ENCODE data around the gene ACBD3. TPM values are rescaled to one million over a fixed set of nuclear protein-coding genes. Genes with fewer than 3 reads are reported as not detected.

Gene ACBD3
- total RNA-seq, 1 donor = 95.4 TPM

- H3K4me3 ChIP-seq (ENCODE audit: low read depth, low read length) = no peak overlapping the region
- TF ChIP-seq CTCF (IDR thresholded peaks at IDR 0.05; ENCODE audit: insufficient read depth, low read depth, low read length) = no peak
- no peak for DNase-seq (ENCODE audit: low read depth)
These were observed 38.4 kb downstream of the ACBD3 start for GRCh38 chr1:226148121-226148648.

DNA sequence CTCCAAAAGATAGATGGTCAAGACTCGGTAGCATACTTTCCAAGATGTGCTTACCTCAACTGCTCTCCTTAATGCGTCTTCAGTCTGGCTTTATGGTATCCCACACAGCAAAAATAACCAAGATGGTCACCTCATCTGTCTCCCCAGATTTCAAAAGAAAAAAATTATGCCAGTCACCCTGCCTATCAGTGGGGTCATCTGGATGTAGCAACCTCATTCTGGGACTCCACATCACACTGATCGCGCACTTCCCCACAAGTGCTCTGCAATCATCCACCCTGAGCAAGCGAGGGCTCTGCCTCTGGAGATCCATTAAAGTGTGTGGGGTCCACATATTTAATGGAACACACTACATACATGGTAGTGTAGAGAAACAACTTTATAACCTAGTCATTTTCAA, 42.5 kb downstream of the ACBD3 start:
- H3K4me3 ChIP-seq (ENCODE audit: low read depth, low read length) = no peak overlapping the region
- TF ChIP-seq CTCF (IDR thresholded peaks at IDR 0.05; ENCODE audit: insufficient read depth, low read depth, low read length) = no peak
- no peak for DNase-seq (ENCODE audit: low read depth)

DNA sequence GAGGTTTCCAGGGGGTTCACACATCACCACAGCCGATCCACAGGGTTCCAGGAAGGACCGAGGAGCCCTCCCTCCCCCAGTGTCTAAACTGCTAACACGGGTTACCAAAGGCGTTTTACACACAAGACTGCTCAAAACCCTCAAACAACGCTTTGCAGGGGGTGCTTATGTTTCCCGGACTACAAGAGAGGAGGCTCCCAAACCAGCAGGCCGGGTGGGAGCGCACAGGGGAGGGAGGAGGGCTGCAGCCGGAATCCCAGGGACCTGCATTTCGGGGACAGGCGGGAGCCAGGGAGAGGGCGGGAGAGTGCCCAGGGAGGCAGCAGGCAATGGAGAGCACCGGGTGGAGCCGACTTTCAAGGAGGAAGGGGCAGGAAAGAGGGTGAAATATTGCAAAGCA, 50.8 kb downstream of the ACBD3 start:
- DNase-seq (ENCODE audit: low read depth) = no peak
- no peak for TF ChIP-seq CTCF (IDR thresholded peaks at IDR 0.05; ENCODE audit: insufficient read depth, low read depth, low read length)
- H3K4me3 ChIP-seq (ENCODE audit: low read depth, low read length) = no peak overlapping the region

DNA sequence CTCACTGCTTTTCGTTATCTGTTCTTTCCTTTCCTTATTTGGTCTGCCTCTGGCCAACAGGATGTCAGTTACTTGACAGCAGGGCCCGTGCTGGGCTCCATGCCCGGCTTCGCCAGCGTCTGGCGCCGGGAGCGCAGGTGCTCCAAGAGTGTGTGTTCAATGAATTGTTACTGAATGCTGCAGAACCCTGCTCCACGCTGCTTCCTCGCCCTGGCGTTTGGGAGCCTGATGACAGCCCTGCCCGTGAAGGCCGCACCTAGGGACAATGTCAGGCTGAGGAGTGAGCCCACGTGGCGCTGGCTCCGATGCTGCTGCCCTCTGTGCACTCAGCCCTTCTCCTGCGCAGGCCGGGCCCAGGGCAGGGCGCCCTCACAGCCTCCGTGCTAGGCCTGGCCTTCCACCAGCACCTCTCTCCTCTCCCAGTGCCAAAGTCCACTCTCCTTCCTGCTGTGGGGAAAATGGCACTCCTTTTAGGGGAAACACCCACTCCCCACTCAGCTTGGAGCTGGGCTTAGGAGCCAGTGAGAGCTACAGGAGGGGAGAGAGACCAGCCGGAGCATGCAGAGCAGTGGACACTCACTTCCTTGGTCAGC, 51.4 kb downstream of the ACBD3 start:
- H3K4me3 ChIP-seq (ENCODE audit: low read depth, low read length) = no peak overlapping the region
- DNase-seq (ENCODE audit: low read depth) = no peak
- TF ChIP-seq CTCF (IDR thresholded peaks at IDR 0.05; ENCODE audit: insufficient read depth, low read depth, low read length) = no peak

DNA sequence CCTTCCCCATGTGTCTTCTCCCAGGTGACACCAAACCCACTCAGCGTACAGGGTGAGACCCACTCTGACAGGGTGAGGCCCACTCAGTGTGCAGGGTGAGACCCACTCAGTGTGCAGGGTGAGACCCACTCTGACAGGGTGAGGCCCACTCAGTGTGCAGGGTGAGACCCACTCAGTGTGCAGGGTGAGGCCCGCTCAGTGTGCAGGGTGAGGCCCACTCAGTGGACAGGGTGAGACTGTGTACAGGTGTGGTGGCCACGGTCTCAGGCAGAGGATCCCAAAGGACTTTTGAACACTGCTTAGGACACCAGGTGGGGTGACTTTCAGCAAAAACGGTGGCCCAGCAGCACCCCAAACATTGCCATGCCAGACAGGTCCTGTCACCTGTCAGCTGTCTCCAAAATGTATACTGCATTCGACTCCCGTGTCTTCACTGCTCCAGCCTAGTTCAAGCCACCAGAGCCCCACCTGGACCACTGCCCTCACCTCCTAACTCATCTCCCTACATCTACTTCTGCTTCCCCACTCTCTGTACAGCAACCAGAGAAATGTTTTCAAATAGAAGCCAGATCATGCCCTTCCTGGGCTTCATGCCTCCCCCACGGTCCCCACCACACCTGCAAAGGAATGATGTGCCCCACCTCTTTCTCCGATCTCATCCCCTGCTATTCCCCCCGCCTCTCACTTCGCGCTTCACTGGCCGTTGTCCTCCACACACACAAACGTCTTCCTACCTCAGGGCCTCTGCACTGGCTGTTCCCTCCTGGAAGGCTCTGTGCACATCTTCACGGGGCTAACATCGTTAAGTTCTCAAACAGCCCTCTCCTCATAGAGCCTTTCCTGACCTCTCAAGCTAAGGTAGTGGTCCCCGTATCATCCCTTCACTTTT, 52.1 kb downstream of the ACBD3 start:
- H3K4me3 ChIP-seq (ENCODE audit: low read depth, low read length) = no peak overlapping the region
- TF ChIP-seq CTCF (IDR thresholded peaks at IDR 0.05; ENCODE audit: insufficient read depth, low read depth, low read length) = no peak
- DNase-seq (ENCODE audit: low read depth) = no peak

DNA sequence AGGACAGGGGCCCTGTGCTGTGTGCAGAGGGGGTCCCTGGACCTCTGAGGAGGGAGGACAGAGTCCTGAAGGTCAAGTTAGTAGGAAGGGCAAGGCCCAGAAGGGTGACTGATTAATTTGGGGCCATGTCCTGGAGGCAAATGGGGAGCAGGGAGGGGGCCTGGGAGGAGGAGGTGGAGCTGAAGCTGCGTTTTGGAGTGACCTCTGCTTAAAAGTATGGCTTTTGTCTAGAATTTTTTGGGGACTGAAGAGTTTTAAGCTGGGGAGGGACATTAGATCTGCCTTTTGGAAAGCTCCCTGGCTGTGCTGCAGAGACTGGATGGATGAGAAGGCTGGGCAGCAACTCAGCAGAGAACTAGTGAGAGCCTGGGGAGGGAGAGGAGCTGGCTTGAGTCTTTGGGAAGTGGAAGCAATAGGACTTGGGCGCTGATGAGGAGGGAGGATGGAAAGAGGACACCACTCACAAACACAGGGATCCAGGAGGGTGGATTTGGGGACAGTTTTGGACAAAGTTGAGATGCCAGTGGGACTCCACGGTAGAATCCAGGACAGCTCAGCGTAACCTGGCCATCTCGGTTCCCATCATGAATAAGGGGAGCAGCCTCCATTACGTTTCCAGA, 52.9 kb downstream of the ACBD3 start:
- DNase-seq (ENCODE audit: low read depth) = no peak
- H3K4me3 ChIP-seq (ENCODE audit: low read depth, low read length) = no peak overlapping the region
- no peak for TF ChIP-seq CTCF (IDR thresholded peaks at IDR 0.05; ENCODE audit: insufficient read depth, low read depth, low read length)
